ENCODE results near the gene DHRSX. TPM values are rescaled to one million over a fixed set of nuclear protein-coding genes. Genes with fewer than 3 reads are reported as not detected.
"Not testable (repeated sequence)": the region's sequence is repeated elsewhere in the genome, so short reads cannot be mapped to it uniquely, and the experiment has no call there.

The DHRSX gene
- total and polyA plus RNA-seq, 12 donors = 6.4 to 68.6 (median 27.7) TPM

DNA sequence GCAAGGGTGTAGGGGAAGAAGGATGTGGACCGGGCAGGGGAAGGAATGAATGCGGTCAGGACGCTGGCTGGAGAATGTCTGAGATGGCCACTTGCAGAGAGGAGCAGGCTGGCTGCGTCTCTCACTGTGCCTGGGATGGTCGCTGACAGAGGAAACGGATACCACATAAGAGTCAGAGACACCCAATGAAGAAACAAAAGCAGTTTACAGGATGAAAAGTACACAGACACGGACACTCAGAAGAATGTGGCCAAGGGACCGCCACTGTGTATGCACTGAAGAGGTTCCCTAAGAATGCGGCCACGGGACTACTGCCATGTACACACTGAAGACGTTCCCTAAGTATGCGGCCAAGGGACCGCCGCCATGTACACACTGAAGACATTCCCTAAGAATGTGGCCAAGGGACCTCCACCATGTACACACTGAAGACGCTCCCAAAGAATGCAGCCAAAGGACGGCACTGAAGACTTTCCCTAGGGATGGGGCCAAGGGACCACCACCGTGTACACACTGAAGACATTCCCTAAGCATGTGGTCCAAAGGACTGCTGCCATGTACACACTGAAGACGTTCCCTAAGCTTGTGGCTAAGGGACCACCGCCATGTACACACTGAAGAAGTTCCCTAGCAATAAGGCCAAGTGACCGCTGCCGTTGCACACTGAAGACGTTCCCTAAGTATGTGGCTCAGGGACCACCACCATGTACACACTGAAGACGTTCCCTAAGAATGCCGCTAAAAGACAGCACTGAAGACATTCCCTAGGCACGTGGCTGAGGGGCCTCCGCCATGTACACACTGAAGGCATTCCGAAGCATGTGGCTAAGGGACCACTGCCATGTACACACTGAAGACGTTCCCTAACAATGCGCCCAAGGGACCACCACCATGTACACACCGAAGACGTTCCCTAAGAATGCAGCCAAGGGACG, 32.2 kb downstream of the DHRSX start:
- 88 to 93% (median 91%) methylated on average over 22 to 32 of the region's 32 CpGs for WGBS, 4 donors
- no peak for DNase-seq
- no peak for TF ChIP-seq POLR2A (IDR thresholded peaks at IDR 0.05)
- TF ChIP-seq, protein P1, sequence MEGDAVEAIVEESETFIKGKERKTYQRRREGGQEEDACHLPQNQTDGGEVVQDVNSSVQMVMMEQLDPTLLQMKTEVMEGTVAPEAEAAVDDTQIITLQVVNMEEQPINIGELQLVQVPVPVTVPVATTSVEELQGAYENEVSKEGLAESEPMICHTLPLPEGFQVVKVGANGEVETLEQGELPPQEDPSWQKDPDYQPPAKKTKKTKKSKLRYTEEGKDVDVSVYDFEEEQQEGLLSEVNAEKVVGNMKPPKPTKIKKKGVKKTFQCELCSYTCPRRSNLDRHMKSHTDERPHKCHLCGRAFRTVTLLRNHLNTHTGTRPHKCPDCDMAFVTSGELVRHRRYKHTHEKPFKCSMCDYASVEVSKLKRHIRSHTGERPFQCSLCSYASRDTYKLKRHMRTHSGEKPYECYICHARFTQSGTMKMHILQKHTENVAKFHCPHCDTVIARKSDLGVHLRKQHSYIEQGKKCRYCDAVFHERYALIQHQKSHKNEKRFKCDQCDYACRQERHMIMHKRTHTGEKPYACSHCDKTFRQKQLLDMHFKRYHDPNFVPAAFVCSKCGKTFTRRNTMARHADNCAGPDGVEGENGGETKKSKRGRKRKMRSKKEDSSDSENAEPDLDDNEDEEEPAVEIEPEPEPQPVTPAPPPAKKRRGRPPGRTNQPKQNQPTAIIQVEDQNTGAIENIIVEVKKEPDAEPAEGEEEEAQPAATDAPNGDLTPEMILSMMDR (IDR thresholded peaks at IDR 0.05) = no peak
- Histone ChIP-seq H3K9me3 (replicated peaks in 1 of 3) (no peaks in the 10 kb centered on the region), H3K4me1 (replicated peaks in 1 of 2) (no peaks in the 10 kb centered on the region), H3K27ac (no peak overlapping the region), H3K36me3 (replicated peaks in 1 of 2) (no peaks in the 10 kb centered on the region), H3K27me3 (no peaks in the 10 kb centered on the region), H3K4me3 (no peak overlapping the region)
- intact Hi-C loops (cut with DNase I) = no loop called here

DNA sequence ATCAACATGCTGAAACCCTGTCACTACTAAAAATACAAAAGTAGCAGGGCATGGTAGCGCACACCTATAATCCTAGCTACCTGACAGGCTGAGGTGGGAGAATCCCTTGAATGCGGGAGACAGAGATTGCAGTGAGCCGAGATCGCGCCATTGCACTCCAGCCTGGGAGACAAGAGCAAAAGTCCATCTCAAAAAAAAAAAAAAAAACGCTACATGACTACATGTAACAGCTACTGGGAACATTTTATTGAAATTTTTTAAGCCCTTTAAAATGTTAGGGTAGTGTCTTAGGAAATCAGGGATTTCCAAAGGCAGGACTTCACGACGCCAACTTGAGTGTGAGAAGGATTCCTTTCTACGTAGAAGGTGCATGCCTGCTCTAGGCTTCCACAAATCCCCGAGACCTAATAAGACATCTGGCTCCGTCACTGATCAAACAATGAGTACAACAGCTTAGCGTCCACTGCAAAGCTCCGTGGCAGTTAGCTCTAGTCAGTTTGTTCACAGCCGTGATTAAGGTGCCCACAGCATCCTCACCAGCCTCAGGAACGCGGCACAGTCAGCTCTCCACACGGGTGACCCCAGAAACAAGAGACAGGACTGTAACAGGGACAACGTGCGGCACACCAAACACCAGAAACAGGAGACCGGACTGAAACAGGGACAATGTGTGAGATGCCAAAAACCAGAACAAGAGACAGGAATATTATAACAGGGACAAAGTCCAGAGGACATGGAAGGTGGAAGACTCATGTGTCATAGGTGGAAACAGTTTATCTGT, 33.7 kb downstream of the DHRSX start:
- DNase-seq = no peak
- no peak for TF ChIP-seq POLR2A (IDR thresholded peaks at IDR 0.05)
- TF ChIP-seq, protein P1 (IDR thresholded peaks at IDR 0.05) = no peak
- 89 to 91% (median 91%) methylated on average over 20 of the region's 20 CpGs for WGBS, 4 donors
- H3K36me3 ChIP-seq (replicated peaks in 1 of 2) = no peaks in the 10 kb centered on the region
- H3K4me1 ChIP-seq (replicated peaks in 1 of 2) = no peaks in the 10 kb centered on the region
- intact Hi-C loops (cut with DNase I) = no loop called here
- no peaks in the 10 kb centered on the region for H3K9me3 ChIP-seq (replicated peaks in 1 of 3)
- no peak overlapping the region for H3K4me3 ChIP-seq
- no peak overlapping the region for H3K27ac ChIP-seq
- H3K27me3 ChIP-seq = no peaks in the 10 kb centered on the region

DNA sequence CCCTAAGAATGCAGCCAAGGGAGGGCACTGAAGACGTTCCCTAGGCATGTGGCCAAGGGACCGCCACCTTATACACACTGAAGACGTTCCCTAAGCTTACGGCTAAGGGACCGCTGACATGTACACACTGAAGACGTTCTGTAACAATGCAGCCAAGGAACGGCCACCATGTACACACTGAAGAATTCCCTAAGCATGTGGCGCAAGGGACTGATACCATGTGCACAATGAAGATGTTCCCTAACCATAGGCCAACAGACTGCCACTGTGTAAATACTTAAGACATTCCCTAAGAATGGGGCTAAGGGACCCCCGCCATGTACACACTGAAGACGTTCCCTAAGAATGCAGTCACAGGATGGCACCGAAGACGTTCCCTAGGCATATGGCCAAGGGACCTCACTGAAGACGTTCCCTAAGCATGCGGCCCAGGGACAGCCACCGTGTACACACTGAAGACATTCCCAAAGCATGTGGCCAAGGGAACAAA, 36.1 kb downstream of the DHRSX start:
- Histone ChIP-seq H3K27me3 (no peaks in the 10 kb centered on the region), H3K4me1 (replicated peaks in 1 of 2) (no peaks in the 10 kb centered on the region), H3K27ac (no peak overlapping the region), H3K36me3 (replicated peaks in 1 of 2) (no peaks in the 10 kb centered on the region), H3K4me3 (no peak overlapping the region), H3K9me3 (replicated peaks in 1 of 3) (no peaks in the 10 kb centered on the region)
- DNase-seq = no peak
- WGBS, 4 donors = 88 to 94% (median 90%) methylated on average over 14 to 15 of the region's 15 CpGs
- no peak for TF ChIP-seq POLR2A (IDR thresholded peaks at IDR 0.05)
- TF ChIP-seq, protein P1 (IDR thresholded peaks at IDR 0.05) = no peak
- intact Hi-C loops (cut with DNase I) = no loop called here

DNA sequence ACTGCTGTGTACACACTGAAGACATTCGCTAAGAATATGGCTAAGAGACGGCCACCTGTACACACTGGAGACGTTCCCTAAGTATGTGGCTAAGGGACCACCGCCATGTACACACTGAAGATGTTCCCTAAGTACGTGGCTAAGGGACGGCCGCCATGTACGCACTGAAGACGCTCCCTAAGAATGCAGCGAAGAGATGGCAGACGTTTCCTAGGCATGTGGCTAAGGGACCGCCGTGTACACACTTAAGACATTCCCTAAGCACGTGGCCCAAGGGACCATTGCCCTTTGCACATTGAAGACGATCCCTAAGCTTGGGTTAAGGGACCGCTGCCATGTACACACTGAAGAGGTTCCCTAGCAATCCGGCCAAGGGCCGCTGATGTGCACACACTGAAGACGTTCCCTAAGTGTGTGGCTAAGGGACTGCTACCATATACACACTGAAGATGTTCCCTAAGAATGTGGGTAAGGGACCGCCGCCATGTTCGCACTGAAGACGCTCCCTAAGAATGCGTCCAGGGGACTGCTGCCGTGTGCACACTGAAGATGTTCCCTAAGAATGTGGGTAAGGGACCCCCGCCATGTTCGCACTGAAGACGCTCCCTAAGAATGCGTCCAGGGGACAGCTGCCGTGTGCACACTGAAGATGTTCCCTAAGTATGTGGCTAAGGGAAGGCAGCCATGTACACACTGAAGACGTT, 36.7 kb downstream of the DHRSX start:
- Histone ChIP-seq H3K36me3 (replicated peaks in 1 of 2) (no peaks in the 10 kb centered on the region), H3K4me1 (replicated peaks in 1 of 2) (no peaks in the 10 kb centered on the region), H3K27me3 (no peaks in the 10 kb centered on the region), H3K9me3 (replicated peaks in 1 of 3) (no peaks in the 10 kb centered on the region), H3K27ac (no peak overlapping the region), H3K4me3 (no peak overlapping the region)
- WGBS, 4 donors = 83 to 94% (median 91%) methylated on average over 25 to 31 of the region's 31 CpGs
- intact Hi-C loops (cut with DNase I) = no loop called here
- no peak for DNase-seq
- no peak for TF ChIP-seq POLR2A (IDR thresholded peaks at IDR 0.05)
- TF ChIP-seq, protein P1 (IDR thresholded peaks at IDR 0.05) = no peak

DNA sequence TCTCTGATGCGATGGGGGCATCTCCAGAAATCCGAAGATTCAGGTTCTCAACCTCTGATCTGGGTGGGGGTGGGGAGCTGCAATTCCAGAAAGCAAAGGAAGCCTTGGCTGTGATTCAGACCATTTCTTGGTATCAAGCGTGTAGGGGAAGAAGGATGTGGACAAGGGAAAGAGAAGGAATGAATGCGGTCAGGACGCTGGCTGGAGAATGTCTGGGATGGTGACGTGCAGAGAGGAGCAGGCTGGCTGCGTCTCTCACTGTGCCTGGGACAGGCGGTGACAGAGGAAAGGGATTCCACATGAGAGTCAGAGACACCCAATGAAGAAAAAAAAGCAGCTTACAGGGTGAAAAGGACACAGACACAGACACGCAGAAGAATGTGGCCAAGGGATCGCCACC, 37.3 kb downstream of the DHRSX start:
- intact Hi-C loops (cut with DNase I); DNase-seq; H3K27ac ChIP-seq; H3K36me3 ChIP-seq (replicated peaks in 1 of 2); H3K27me3 ChIP-seq; H3K4me1 ChIP-seq (replicated peaks in 1 of 2); H3K9me3 ChIP-seq (replicated peaks in 1 of 3); H3K4me3 ChIP-seq: not testable (repeated sequence)
- 74 to 90% (median 82%) methylated on average over 10 of the region's 10 CpGs for WGBS, 4 donors

Measured in adrenal gland (tissue), 12 donors.